Measurements from ENCODE around the gene CYFIP2. TPM values are rescaled to one million over a fixed set of nuclear protein-coding genes. Genes with fewer than 3 reads are reported as not detected.

The CYFIP2 gene
- total RNA-seq, 1 experiment from 2014 or later = 45.1 TPM

GRCh38 chr5:157345067-157345466, 79.1 kb downstream of the CYFIP2 start:
- no TSS peak for BruUV-seq (replicated peaks)
- TF ChIP-seq, protein P1, sequence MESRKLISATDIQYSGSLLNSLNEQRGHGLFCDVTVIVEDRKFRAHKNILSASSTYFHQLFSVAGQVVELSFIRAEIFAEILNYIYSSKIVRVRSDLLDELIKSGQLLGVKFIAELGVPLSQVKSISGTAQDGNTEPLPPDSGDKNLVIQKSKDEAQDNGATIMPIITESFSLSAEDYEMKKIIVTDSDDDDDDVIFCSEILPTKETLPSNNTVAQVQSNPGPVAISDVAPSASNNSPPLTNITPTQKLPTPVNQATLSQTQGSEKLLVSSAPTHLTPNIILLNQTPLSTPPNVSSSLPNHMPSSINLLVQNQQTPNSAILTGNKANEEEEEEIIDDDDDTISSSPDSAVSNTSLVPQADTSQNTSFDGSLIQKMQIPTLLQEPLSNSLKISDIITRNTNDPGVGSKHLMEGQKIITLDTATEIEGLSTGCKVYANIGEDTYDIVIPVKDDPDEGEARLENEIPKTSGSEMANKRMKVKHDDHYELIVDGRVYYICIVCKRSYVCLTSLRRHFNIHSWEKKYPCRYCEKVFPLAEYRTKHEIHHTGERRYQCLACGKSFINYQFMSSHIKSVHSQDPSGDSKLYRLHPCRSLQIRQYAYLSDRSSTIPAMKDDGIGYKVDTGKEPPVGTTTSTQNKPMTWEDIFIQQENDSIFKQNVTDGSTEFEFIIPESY (IDR thresholded peaks at IDR 0.05; ENCODE audit: extremely low read depth, insufficient replicate concordance, low read length) = no peak
- no peak for TF ChIP-seq FOSL1 (IDR thresholded peaks at IDR 0.05; ENCODE audit: low read depth)
- no peak for TF ChIP-seq TCF7L2 (IDR thresholded peaks at IDR 0.05; ENCODE audit: borderline replicate concordance, extremely low read depth, insufficient read depth, insufficient read length)
- TF ChIP-seq JUND (IDR thresholded peaks at IDR 0.05) = no peak
- no peak for TF ChIP-seq EGR1 (IDR thresholded peaks at IDR 0.05; ENCODE audit: low read depth)
- no peak for TF ChIP-seq ELF1 (IDR thresholded peaks at IDR 0.05; ENCODE audit: borderline replicate concordance, low read depth)
- TF ChIP-seq EZH2phosphoT487 (IDR thresholded peaks at IDR 0.05; ENCODE audit: borderline replicate concordance) = no peak
- TF ChIP-seq CBX3 (IDR thresholded peaks at IDR 0.05; ENCODE audit: low read depth) = no peak
- TF ChIP-seq POLR2AphosphoS5 (IDR thresholded peaks at IDR 0.05; ENCODE audit: low read depth, low read length) = no peak
- no peak for TF ChIP-seq ZFX (IDR thresholded peaks at IDR 0.05)
- no peak for TF ChIP-seq EZH2 (IDR thresholded peaks at IDR 0.05)
- no peak for TF ChIP-seq CEBPB (IDR thresholded peaks at IDR 0.05; ENCODE audit: low read depth)
- TF ChIP-seq, protein P2, sequence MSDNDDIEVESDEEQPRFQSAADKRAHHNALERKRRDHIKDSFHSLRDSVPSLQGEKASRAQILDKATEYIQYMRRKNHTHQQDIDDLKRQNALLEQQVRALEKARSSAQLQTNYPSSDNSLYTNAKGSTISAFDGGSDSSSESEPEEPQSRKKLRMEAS (IDR thresholded peaks at IDR 0.05) = no peak
- TF ChIP-seq SP1 (IDR thresholded peaks at IDR 0.05; ENCODE audit: low read depth) = no peak
- no peak for TF ChIP-seq YY1 (IDR thresholded peaks at IDR 0.05; ENCODE audit: extremely low read depth, insufficient replicate concordance, low read depth, low read length)
- TF ChIP-seq SIN3A (IDR thresholded peaks at IDR 0.05; ENCODE audit: low read depth) = no peak
- TF ChIP-seq, protein P3, sequence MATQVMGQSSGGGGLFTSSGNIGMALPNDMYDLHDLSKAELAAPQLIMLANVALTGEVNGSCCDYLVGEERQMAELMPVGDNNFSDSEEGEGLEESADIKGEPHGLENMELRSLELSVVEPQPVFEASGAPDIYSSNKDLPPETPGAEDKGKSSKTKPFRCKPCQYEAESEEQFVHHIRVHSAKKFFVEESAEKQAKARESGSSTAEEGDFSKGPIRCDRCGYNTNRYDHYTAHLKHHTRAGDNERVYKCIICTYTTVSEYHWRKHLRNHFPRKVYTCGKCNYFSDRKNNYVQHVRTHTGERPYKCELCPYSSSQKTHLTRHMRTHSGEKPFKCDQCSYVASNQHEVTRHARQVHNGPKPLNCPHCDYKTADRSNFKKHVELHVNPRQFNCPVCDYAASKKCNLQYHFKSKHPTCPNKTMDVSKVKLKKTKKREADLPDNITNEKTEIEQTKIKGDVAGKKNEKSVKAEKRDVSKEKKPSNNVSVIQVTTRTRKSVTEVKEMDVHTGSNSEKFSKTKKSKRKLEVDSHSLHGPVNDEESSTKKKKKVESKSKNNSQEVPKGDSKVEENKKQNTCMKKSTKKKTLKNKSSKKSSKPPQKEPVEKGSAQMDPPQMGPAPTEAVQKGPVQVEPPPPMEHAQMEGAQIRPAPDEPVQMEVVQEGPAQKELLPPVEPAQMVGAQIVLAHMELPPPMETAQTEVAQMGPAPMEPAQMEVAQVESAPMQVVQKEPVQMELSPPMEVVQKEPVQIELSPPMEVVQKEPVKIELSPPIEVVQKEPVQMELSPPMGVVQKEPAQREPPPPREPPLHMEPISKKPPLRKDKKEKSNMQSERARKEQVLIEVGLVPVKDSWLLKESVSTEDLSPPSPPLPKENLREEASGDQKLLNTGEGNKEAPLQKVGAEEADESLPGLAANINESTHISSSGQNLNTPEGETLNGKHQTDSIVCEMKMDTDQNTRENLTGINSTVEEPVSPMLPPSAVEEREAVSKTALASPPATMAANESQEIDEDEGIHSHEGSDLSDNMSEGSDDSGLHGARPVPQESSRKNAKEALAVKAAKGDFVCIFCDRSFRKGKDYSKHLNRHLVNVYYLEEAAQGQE (IDR thresholded peaks at IDR 0.05; ENCODE audit: low read depth) = no peak
- no peak for TF ChIP-seq SRF (IDR thresholded peaks at IDR 0.05; ENCODE audit: low read depth)
- no peak for TF ChIP-seq RAD21 (IDR thresholded peaks at IDR 0.05; ENCODE audit: low read depth)
- Histone ChIP-seq H3K4me2 (ENCODE audit: low read length) (no peak overlapping the region), H3K9ac (ENCODE audit: low read length) (no peak overlapping the region), H3K4me1 (ENCODE audit: control insufficient read depth in 1 of 2, insufficient read depth in 2 of 2, low read length in 2 of 2) (no peaks in the 10 kb centered on the region), H3K27ac (ENCODE audit: low read depth, low read length) (no peak overlapping the region), H3K4me3 (replicated peaks in 1 of 2; ENCODE audit: low read depth in 1 of 2, low read length in 2 of 2) (no peak overlapping the region), H2AFZ (ENCODE audit: low read depth, low read length, poor library complexity, severe bottlenecking) (no peak overlapping the region), H3K79me2 (ENCODE audit: insufficient read depth, low read length) (no peaks in the 10 kb centered on the region), H3K27me3 (ENCODE audit: insufficient read depth, low read length) (no peaks in the 10 kb centered on the region), H4K20me1 (ENCODE audit: insufficient read depth) (no peaks in the 10 kb centered on the region), H3K9me2 (ENCODE audit: insufficient read depth) (no peaks in the 10 kb centered on the region), H3K9me3 (ENCODE audit: control insufficient read depth in 1 of 2, insufficient read depth in 1 of 2, low read depth in 1 of 2, low read length in 2 of 2) (no peaks in the 10 kb centered on the region), H3K36me3 (ENCODE audit: control insufficient read depth in 1 of 2, insufficient read depth in 2 of 2, low read length in 2 of 2) (no peaks in the 10 kb centered on the region)
- ChIA-PET RAD21 (ENCODE audit: low non-redundant PET in 1 of 2, low total read pairs in 2 of 2, uncharacterized antibody in 2 of 2, unreplicated experiment in 2 of 2) (no interaction called here), CTCF (no interaction called here), POLR2A (no interaction called here)
- DNase-seq (ENCODE audit: low read depth, low spot score) (no peak), ATAC-seq (no peak)
- intact Hi-C loops (cut with micrococcal nuclease) = loop anchor here (10.0 kb wide), 1 partner anchor 1790 kb away; no protein-coding TSS in a partner anchor

All from HCT116 (cell line).